Ascending aorta (tissue), 2 donors: ENCODE measurements around the gene DNAH14. TPM values are rescaled to one million over a fixed set of nuclear protein-coding genes. Genes with fewer than 3 reads are reported as not detected.
"Not testable (repeated sequence)": the region's sequence is repeated elsewhere in the genome, so short reads cannot be mapped to it uniquely, and the experiment has no call there.

Experiments used
- DNase-seq, 2 donors: peaks; one replicate each; pipeline ENCODE4 v3.0.0-alpha.2; 2019; ENCODE audit warnings: low spot score in 2 of 2
- H3K27ac ChIP-seq, 2 donors: fragments of 200-600 bp; sonication (generic); one replicate each; pipeline ENCODE4 v1.5.1; 2016 to 2017; ENCODE audit warnings: mild to moderate bottlenecking in 1 of 2
- H3K27me3 ChIP-seq: fragments of 200-600 bp; sonication (generic); one replicate; pipeline ENCODE4 v1.5.1; 2017
- H3K36me3 ChIP-seq, 2 donors: fragments of 200-600 bp; sonication (generic); one replicate each; pipeline ENCODE4 v1.5.1; 2016
- H3K4me1 ChIP-seq, 2 donors: fragments of 200-600 bp; sonication (generic); one replicate each; pipeline ENCODE4 v1.5.1; 2016 to 2017; ENCODE audit warnings: mild to moderate bottlenecking in 1 of 2
- H3K4me3 ChIP-seq, 2 donors: fragments of 200-600 bp; sonication (generic); one replicate each; pipeline ENCODE4 v1.5.1; 2016 to 2017; ENCODE audit warnings: mild to moderate bottlenecking in 1 of 2
- H3K9me3 ChIP-seq, 2 donors: fragments of 200-600 bp; sonication (generic); one replicate each; pipeline ENCODE4 v1.5.1; 2016
- intact Hi-C: fragments of 100-400 bp; cut with DNase I; formaldehyde crosslinking; loops from one replicate; pipeline ENCODE4 v1.15.1; 2023
- total RNA-seq: library from RNA; depleted of rRNA; stranded (reverse); fragments of >200 nt; gene quantifications from one replicate; pipeline ENCODE4 v1.1.0, GENCODE V29; 2016
- TF ChIP-seq, protein P1 (sequence below), 3 experiments: fragments of 200-600 bp in 2 of 3; fragments of 450-650 bp in 1 of 3; sonication (generic) in 2 of 3; IDR thresholded peaks; one replicate each; pipeline ENCODE4 v1.5.1; 2016 to 2019; ENCODE audit warnings: antibody characterized with exemption in 3 of 3, mild to moderate bottlenecking in 1 of 3, moderate library complexity in 1 of 3

DNAH14 gene
- total RNA-seq, 1 donor from 2014 or later, result 1.4 TPM

DNA sequence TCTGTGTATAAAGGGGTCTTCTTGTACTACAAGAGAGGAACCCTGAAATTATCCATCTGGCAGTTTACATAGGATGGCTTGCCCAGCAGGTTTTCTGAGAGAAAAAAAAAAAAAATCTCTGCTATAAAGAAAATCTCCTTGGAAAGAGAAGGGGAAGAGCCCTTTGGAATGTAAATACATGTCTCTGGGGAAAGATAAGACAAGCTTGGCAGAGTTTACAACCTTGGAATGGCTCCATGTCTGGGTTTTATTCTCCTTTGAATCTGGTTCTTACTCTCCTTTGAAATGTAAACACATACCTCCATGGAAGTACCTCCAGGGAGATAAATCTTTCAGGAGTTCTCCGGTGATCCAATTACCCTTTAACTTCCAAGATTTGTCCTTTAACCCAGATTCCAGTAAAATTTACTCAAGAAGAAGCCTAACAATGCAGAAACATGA, 45.1 kb upstream of the DNAH14 start:
- no peaks in the 10 kb centered on the region for H3K27me3 ChIP-seq
- DNase-seq, result no peak
- no peaks in the 10 kb centered on the region for H3K9me3 ChIP-seq
- no peak overlapping the region for H3K4me3 ChIP-seq
- intact Hi-C loops, result no loop called here
- no peaks in the 10 kb centered on the region for H3K36me3 ChIP-seq
- no peak overlapping the region for H3K27ac ChIP-seq
- TF ChIP-seq, protein P1, sequence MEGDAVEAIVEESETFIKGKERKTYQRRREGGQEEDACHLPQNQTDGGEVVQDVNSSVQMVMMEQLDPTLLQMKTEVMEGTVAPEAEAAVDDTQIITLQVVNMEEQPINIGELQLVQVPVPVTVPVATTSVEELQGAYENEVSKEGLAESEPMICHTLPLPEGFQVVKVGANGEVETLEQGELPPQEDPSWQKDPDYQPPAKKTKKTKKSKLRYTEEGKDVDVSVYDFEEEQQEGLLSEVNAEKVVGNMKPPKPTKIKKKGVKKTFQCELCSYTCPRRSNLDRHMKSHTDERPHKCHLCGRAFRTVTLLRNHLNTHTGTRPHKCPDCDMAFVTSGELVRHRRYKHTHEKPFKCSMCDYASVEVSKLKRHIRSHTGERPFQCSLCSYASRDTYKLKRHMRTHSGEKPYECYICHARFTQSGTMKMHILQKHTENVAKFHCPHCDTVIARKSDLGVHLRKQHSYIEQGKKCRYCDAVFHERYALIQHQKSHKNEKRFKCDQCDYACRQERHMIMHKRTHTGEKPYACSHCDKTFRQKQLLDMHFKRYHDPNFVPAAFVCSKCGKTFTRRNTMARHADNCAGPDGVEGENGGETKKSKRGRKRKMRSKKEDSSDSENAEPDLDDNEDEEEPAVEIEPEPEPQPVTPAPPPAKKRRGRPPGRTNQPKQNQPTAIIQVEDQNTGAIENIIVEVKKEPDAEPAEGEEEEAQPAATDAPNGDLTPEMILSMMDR (IDR thresholded peaks at IDR 0.05), result no peak
- H3K4me1 ChIP-seq, result no peaks in the 10 kb centered on the region

GRCh38 chr1:224885376-224885775, 44.1 kb upstream of the DNAH14 start:
- H3K36me3 ChIP-seq, H3K4me3 ChIP-seq, intact Hi-C loops, H3K9me3 ChIP-seq, H3K27ac ChIP-seq, DNase-seq, H3K27me3 ChIP-seq, H3K4me1 ChIP-seq: not testable (repeated sequence)

DNA sequence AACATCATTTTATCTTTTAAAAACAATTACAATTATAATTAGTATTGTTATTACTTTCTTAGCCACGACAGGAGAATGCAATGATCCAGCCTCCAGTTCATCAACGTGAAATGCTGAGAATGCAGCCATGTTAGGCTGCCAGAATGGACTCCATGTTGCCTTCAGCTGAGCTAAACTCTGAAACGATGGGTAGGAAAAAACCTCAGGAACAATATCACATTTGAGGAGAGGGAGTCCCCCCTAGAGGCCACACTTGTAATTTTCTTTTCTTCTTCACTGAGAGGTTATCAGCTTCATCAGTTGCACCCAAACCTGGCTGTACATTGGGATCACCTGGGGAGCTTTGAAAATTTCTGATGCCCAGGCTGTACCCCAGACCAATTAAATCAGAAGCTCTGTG, 34.6 kb upstream of the DNAH14 start:
- Histone ChIP-seq H3K36me3 (no peaks in the 10 kb centered on the region), H3K4me3 (no peak overlapping the region), H3K27ac (no peak overlapping the region), H3K9me3 (no peaks in the 10 kb centered on the region), H3K4me1 (no peaks in the 10 kb centered on the region), H3K27me3 (no peaks in the 10 kb centered on the region)
- TF ChIP-seq, protein P1 (IDR thresholded peaks at IDR 0.05), result no peak
- intact Hi-C loops, result no loop called here
- DNase-seq, result no peak

DNA sequence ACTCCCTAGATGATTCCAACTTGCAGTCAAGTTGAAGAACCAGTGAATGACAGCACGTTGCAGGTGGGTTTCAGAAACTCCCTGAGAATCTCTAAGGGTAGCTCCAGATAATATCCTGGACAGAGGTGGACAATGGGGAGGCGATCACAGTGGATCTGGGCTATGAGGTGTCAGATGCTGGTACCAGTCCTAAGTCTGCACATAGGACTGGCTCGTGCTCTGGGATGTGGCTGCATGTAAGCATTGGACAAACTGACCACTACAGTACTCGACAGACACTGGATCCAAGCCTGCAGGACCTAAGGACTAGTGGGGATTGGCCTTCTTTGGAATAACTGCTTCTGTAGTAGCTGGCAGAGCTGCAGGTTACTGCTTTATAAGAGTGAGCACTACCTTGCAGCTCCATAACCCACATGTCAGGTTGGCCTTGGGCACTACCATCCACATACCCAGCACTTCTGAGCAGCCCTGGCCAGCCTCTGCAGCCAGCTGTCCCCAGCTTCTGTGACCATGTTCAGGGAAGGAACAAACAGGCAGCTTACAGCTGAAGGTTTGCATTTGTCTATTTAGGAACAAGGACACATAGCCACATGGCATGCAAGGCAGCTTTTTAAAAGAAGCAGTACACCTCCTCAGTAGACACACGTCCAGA, 33.2 kb upstream of the DNAH14 start:
- no peaks in the 10 kb centered on the region for H3K27me3 ChIP-seq
- DNase-seq, result no peak
- H3K36me3 ChIP-seq, result no peaks in the 10 kb centered on the region
- H3K9me3 ChIP-seq, result no peaks in the 10 kb centered on the region
- H3K4me3 ChIP-seq, result no peak overlapping the region
- intact Hi-C loops, result no loop called here
- H3K4me1 ChIP-seq, result no peaks in the 10 kb centered on the region
- no peak overlapping the region for H3K27ac ChIP-seq
- TF ChIP-seq, protein P1 (IDR thresholded peaks at IDR 0.05), result no peak

GRCh38 chr1:224897529-224898327, 31.7 kb upstream of the DNAH14 start:
- intact Hi-C loops, result no loop called here

GRCh38 chr1:224898937-224899336, 30.5 kb upstream of the DNAH14 start:
- no peaks in the 10 kb centered on the region for H3K27me3 ChIP-seq
- TF ChIP-seq, protein P1 (IDR thresholded peaks at IDR 0.05), result no peak
- intact Hi-C loops, result no loop called here
- no peaks in the 10 kb centered on the region for H3K36me3 ChIP-seq
- DNase-seq, result no peak
- no peak overlapping the region for H3K27ac ChIP-seq
- no peaks in the 10 kb centered on the region for H3K4me1 ChIP-seq
- no peaks in the 10 kb centered on the region for H3K9me3 ChIP-seq
- no peak overlapping the region for H3K4me3 ChIP-seq

More at GRCh38 chr1:224897529-224898327, 31.7 kb upstream of the DNAH14 start:
- Histone ChIP-seq H3K36me3 (no peaks in the 10 kb centered on the region), H3K9me3 (no peaks in the 10 kb centered on the region), H3K4me1 (no peaks in the 10 kb centered on the region), H3K4me3 (no peak overlapping the region), H3K27ac (no peak overlapping the region), H3K27me3 (no peaks in the 10 kb centered on the region)
- TF ChIP-seq, protein P1 (IDR thresholded peaks at IDR 0.05), result no peak
- DNase-seq, result no peak
